ENCODE measurements around the gene CALML5.

Gene CALML5

GRCh38 chr10:5498791-5499492, 428 bp downstream of the CALML5 start:
- DNase-seq: no peak

DNA sequence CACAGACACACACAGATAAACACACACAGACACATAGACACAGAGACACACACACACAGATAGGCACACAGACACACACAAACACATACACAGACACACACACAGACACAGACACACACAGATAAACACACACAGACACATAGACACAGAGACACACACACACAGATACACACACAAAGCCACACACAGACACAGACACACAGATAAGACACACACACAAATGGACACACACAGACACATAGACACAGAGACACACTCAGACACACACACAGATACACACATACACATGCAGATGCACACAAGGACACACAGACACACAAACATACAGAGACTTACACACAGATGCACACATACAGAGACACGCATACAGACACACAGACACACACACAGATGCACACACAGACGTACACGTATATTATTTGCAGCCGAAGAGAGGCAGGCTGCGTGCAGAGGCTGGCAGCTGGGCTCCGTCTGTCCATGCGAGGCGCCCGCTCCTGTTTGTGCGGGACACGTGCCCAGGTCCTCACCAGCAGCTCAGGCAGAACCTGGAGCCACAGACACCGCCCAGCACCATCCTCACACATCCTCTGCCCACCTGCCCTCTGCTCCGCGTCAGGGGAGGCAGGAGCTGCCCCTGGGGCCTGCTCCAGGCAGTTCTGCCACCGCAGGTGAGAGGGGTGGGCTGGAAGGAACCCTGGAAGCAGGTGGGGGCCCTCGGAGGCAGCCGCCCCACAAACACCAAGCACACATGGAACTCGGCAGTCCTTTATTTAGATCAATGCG, 1.2 kb downstream of the CALML5 start:
- peak; percentile 77 for DNase-seq

- DNase-seq: no peak
These were observed 2.1 kb downstream of the CALML5 start for GRCh38 chr10:5497289-5497688.

DNA sequence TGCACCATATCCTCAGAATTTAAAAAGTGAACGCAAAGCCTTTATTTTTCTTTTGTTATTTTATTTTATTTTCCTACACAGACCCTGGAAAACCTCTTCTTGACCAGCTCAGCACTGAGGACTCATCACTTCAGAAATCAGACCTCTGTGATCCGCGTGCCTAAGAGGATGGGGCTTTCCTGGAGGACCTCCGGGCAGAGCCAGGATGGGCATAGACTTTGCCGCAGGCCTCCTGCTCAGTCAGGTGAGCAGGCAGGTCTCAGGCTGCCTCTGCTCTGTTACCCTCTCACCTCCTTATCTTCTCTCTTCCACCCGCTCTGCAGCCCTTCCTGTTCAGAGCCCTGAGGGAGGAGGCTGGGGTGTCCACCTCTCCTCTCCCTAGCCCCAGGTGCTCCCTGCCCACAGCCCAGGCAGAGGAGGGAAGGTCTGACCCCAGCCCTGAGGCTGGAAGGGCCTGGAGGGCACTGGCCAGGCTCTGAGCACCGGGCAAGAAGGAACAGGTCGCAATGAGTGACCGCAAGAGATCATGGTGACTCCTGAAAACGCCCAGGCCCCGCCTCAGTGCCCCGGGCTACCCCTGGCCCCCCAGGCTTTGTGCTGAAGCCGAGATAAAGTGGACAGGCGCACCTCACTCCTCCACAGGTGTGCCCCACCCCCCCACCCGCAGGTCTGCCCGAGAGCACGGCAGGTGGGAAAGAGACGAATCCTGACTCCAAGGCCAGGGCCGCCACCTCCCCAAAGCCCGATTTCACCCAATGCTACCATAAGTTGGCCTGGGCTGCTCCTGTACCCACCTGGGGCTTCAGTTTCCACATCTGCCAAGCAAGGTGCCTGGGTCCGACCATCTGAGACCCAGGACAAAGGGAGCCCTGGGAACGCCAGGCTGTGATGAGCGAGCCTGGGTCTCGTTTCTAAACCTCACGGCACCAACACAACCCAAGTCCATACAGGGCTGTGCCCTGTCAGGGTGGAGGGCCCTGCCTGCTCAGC, 2.8 kb downstream of the CALML5 start:
- DNase-seq: peak; percentile 41

DNA sequence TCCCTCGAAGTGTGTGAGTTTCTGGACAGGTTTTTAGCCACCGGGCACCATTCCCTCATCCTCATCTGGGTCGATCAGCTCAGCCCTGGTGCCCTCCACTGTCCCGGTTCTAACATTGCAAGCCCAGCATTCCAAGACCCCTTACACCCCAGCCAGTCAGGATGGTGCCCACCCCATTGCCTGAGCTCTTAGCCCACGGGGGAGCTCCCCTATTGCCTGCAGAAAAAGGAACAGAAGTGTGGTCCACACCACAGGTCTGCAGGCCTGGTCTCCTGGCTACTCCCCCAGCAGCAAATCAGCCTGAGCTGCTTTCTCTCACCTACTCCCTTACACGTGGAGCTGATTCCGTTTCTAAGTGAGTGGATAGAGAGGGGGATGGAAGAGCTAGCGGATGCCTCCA, 4.8 kb downstream of the CALML5 start:
- DNase-seq: no peak

GRCh38 chr10:5493691-5494090, 5.7 kb downstream of the CALML5 start:
- peak; percentile 44 for DNase-seq

DNA sequence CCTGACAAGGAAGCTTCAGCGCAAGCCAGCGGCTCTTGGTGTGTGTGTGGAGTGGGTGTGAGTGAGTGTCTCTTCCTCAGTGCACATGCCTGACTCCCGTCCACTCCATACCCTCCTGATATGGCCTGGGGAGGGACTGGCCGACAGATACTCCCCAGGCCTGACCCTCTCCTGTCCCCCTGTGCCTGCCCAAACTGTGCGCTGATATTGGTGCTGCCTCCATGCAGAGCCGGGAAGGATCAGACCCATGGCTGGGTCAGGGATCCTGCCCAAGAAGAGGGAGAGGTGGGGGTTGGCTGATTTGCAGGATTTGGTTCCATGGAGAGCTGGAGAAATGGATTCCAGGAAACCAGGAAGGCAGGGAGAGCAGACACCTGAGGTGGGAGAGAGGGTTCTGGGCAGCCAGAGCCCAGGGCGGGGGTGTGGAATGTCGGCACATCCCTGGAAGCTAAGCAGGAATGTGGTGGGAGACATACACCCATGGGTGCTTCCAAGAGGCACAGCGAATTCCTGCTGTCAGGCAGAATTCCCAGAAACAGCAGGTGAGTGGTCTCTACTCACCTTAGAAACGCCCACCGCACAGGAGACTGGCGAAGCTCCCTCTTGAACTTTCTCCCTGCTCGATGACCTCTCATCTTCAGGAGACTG, 6.3 kb downstream of the CALML5 start:
- DNase-seq: no peak

DNA sequence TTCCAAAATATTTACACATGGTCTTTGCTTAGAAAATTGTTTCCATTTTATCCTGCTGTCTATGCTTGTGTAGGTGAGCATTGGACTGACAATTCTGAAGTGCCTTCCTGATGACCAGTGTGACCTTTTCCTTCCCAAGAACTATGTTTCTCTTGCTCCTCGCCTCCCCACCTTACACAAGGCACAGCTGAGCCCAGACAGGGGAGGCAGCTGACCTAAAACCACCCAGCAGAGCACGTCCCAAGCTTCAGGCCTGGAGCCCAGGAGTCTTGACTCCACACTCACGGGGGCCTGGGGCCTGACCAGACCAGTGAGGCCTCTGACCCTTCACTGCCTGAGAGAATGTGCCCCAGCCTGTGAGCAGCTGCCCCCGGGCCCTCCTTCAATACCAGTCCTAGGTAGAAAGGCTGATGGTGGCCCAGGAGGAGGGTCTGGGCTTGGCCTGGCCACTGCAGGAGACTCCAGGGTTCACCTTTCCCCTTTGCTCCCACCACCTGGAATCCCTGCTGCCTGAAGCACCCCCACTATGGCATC, 7.0 kb downstream of the CALML5 start:
- no peak for DNase-seq

- DNase-seq: no peak
These were observed 7.9 kb downstream of the CALML5 start for GRCh38 chr10:5491477-5491876.

DNA sequence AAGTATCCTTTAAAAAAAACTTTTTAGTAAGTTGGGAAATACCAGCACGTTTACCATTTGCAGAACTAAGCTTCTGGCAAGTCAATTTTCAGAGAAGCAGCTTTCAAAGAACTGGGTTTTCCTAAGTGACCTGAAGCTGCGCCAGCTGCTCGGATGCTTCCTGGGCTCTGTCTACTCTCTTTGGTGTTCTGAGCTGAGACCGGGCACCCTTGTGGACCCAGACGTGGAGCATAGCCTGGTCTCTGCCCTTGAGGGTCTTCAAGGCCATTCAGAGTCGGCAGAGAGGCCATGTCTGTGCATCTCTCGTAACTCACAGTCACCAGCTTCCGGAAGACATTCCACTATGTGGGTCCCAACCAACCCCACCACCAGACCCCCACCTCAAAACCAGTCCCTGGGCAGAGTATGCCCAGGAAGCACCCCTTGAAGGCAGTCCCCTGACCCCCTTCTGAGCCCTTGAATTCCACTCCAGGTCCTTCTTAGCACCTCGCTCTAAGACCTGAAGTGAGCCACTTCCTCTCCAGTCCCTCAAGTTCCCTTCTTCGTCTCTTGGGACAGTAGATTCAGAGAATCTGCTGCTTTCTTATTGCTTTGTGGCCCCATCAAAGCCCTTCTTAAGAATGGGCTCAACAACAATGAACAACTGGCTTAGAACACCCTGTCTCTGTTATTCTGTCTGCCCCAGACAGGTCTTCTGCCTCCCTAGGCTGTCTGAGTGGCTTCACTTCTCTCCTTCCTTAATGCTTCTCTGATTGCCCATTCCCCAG, 8.5 kb downstream of the CALML5 start:
- DNase-seq: no peak

DNA sequence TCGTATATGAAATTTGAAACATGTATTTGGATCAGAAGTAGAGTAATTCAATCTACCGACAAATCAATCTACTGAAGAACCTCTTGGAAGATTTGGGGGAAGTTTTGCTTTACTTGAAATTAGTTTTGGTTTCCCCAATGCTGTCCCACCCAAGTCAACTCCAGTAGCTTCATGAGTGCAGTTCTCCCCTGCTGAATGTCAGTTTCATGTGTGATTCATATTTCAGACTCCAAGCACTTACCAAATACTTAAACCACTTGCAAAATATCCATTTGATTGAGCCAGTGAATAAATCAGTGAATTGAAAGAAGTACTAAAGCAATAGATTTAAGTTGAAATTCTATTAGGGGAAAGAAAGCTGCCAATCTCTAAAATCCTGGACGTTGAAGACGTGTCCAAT, 9.3 kb downstream of the CALML5 start:
- DNase-seq: no peak

DNA sequence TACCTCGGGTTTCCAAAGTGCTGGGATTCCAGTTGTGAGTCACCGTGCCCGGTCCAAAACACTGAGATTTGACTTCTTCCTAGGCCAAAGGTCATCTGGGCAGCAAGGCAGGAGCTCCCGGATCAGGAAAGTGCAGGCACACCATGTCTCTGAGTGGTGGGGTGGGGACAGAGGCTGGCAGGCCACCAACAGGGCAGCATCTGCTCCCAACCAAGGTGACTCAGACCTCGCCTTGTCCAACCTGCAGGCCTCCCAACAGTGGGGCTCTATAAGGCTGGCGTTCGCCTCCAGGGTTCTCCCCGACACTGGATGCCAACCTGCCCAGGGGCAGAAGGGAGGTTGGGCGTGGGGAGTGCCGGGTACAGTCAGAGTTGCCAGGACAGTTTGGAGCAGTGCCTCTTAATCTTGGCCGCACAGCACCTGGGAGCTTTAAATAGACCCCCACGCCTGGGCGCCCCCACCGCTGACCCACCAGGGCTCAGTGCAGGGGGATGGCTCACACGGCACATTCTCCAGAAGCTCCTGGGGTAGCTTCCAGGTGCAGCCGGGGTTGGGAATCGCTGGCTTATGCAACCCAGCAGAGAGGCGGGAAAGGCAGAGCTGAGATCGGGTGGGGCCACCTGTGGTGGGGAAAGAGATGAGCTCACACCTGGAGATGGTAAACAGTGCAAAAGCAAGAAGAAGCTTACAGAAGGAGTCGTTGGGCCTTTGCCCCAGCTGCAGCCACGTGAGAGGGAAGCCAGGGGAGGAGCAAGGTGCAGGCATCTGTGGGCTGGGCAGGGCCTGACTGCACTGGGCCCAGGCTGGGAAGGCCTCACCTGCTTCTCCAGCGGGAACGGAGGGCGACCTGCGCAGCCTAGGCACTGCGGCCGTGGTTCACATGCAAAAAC, 10.9 kb downstream of the CALML5 start:
- peak; percentile 96 for DNase-seq

GRCh38 chr10:5486853-5487235, 12.5 kb downstream of the CALML5 start:
- DNase-seq: no peak

DNA sequence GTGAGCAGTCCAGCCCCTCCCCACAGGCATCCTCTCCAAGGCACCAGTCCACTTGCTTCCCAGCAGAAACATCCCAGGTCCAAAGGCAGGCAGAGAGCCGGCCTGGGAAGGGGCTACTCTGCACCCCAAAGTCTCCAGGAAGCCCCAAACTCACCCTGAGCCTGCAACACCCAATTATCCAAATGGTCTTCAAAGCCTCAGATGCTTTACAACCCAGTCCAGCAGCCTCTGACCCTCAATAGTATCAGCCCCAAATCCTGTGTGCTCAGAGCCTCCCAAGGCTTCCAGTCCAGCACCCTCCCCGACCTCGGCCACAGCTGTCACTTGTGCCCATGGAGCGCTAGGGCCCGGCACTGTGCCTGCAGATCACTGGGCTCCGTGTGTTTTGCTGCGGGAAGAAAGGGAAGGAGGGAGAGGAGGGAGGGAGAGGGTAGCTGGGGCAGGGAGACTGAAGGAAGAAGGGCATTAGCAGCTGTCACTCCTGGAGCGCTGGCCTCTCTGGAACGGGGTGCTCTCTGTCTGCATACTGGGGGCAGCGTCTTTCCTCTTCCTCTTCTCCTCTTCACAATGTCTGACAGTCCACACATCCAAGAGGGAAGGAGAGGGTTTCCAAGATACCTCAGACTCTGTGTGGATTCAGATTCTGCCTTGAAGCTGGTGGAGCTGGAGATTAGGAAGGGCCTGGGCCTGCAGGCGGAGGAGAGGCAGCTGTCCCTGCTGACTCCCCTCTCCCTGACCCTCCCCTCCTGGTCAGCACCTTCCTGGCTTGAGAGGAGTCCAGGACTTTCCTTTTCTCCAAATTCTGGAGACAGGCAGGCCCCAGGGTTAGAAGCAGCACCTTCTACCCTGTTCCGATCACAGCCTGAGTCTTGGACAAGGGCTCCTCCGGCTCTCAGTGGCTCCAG, 13.2 kb downstream of the CALML5 start:
- DNase-seq: no peak

GRCh38 chr10:5485290-5485689, 14.1 kb downstream of the CALML5 start:
- DNase-seq: no peak

GRCh38 chr10:5484205-5484604, 15.2 kb downstream of the CALML5 start:
- DNase-seq: peak; percentile 37

DNA sequence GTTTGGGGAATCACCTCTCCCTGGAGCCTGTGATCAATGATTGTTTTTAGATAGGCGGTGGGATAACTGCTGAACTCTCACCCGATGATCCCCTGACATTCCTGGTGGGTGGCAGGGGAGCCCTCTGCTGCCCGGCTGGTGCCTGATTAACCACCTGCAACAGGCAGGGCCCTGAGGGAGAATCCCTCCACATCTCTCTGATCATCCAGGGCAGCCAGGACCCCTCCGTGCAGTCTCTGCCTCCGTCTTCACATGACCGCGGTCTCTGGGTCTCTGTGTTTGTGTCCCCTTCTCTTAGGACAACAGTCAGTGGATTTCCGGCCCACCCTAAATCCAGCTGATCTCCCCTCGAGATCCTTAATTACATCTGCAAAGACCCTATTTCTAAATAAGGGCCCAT, 17.4 kb downstream of the CALML5 start:
- no peak for DNase-seq

DNA sequence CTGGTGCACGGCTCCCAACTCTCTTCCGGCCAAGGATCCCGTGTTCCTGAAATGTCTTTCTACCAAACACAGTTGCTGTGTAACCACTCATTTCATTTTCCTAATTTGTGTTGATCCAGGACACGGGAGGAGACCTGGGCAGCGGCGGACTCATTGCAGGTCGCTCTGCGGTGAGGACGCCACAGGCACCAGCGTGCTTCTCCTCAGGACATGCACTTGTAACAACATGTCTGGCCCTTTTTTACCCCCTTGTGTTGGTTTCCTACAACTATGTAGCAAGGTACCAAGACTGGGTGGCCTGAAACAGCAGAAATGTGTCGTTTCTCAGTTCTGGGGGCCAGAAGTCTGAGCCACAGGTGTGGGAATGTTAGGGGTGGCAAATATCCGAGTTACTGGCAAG, 18.2 kb downstream of the CALML5 start:
- DNase-seq: no peak

GRCh38 chr10:5480162-5480941, 19.0 kb downstream of the CALML5 start:
- DNase-seq: no peak
